NB4 (cell line): ENCODE results near the gene CD28.

Experiments used
- MYC ChIP-seq: IDR thresholded peaks from 2 replicates; pipeline ENCODE4 v1.6.1; 2011; ENCODE audit warnings: low read depth, low read length
- POLR2A ChIP-seq: IDR thresholded peaks from 2 replicates; pipeline ENCODE4 v1.6.1; 2011; ENCODE audit warnings: mild to moderate bottlenecking; ENCODE audit not compliant: insufficient read length; ENCODE audit errors: extremely low read depth
- TF ChIP-seq, protein P1 (sequence below): IDR thresholded peaks from one replicate; pipeline ENCODE4 v1.5.1; 2012; ENCODE audit warnings: low read depth, low read length
- TF ChIP-seq, protein P2 (sequence below): IDR thresholded peaks from 2 replicates; pipeline ENCODE4 v1.6.1; 2011; ENCODE audit warnings: low read depth, low read length

- TF ChIP-seq, protein P1, sequence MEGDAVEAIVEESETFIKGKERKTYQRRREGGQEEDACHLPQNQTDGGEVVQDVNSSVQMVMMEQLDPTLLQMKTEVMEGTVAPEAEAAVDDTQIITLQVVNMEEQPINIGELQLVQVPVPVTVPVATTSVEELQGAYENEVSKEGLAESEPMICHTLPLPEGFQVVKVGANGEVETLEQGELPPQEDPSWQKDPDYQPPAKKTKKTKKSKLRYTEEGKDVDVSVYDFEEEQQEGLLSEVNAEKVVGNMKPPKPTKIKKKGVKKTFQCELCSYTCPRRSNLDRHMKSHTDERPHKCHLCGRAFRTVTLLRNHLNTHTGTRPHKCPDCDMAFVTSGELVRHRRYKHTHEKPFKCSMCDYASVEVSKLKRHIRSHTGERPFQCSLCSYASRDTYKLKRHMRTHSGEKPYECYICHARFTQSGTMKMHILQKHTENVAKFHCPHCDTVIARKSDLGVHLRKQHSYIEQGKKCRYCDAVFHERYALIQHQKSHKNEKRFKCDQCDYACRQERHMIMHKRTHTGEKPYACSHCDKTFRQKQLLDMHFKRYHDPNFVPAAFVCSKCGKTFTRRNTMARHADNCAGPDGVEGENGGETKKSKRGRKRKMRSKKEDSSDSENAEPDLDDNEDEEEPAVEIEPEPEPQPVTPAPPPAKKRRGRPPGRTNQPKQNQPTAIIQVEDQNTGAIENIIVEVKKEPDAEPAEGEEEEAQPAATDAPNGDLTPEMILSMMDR = no peak
- TF ChIP-seq POLR2A (no peak), MYC (no peak)
- TF ChIP-seq, protein P2, sequence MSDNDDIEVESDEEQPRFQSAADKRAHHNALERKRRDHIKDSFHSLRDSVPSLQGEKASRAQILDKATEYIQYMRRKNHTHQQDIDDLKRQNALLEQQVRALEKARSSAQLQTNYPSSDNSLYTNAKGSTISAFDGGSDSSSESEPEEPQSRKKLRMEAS = no peak
Observed at GRCh38 chr2:203740871-203741281, 34.4 kb downstream of the CD28 start.
